Measurements from ENCODE around the gene PIP5KL1.

PIP5KL1 gene

DNA sequence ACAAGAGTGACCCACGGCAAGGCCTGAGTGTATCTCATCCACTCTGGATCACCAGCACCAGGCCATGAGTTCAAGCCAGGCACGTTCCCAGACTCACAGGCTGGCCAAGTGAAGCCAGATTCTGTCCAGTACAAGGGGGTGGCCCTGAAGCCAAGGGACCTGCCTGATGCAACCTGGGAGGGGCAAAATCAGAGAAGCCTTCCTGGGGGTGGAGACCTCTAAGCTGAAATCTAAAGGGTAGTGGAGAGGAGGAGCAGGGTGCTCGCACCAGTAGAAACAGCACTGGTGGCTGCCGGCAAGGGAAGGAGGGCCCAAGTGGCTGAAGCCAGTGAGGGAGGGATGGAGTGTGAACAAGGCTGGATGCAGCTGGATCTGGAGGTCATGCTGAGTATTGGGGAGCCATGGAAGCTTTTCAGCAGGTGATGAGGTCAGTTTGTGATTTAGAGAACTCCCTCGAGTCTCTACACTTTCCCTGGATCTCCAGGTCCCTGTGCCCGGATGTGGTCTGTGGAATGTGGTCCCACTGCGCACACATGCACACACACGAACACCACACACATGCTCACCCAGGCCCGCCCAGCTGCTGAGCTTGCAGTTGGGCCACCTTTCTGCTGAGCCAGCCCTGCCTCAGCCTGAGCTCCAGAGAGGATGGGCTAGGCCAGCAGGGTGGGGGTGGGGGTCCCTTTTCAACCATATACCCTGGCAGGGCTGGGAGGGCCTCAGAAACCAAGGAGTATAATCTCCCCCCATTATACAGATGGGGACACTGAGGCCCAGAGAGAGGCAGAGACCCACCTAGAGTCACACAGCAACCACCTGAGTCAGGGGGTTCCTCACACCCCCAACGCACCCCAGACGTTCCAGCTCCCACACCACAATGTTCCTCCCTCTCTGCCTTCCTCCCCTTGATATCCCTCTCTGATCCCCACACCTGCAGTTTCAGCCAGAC, 1.6 kb downstream of the PIP5KL1 start:
- DNase-seq, result no peak

- DNase-seq, result no peak
Observed at GRCh38 chr9:127927988-127928675, 2.4 kb downstream of the PIP5KL1 start.

DNA sequence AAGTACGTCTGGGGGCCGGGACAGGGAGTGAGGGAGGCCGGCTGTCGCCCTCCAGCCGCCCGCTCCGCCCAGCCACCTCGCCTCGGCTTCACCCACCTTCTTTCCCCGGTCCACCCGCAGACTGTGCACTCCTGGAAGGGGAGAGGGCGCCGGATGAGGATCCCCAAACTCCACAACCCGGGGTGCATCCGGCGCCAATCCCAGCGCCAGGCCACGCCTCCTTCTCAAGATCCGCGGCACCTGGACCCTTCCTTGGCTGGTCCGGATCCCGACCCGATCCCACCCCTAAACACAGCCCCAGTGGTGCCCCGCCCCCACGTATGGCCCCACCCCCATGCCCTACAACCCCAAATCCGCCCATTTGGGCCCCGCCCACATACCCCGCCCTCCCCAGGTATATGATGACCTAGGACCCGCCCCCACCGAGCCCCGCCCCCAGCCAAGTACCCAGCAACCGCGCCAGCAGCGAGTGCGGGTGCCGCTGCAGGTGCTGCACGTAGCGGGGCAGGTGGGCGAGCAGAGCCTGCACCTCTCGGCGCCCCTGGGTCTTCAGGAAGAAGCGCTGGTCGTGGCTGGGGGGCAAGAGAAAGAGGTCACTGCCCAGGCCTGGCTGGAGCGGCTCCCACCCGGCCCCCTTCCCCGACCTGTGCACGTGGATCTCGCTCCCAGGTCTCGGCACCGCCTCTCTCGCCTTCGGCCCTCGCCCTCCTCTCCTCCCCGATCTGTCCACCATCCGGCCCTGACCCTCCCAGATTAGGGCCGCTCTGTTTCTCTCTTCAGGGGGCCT, 3.2 kb downstream of the PIP5KL1 start:
- peak; percentile 55 for DNase-seq

DNA sequence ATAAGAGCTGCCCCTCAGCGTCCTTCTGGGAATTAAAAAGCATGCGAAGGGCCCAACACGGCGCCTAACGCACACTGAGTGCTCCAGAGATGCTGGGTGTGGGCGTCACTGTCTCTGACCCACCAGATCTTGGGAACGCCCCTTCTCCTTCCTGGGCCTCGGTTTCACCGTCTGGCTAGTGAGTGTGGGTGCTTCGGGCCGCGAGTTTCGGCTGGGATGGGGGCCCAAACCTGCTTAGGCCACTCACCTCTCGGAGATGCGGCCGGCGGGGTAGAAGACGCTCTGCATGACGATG, 3.7 kb downstream of the PIP5KL1 start:
- DNase-seq, result no peak

- no peak for DNase-seq
Observed at GRCh38 chr9:127925959-127926905, 4.3 kb downstream of the PIP5KL1 start.

DNA sequence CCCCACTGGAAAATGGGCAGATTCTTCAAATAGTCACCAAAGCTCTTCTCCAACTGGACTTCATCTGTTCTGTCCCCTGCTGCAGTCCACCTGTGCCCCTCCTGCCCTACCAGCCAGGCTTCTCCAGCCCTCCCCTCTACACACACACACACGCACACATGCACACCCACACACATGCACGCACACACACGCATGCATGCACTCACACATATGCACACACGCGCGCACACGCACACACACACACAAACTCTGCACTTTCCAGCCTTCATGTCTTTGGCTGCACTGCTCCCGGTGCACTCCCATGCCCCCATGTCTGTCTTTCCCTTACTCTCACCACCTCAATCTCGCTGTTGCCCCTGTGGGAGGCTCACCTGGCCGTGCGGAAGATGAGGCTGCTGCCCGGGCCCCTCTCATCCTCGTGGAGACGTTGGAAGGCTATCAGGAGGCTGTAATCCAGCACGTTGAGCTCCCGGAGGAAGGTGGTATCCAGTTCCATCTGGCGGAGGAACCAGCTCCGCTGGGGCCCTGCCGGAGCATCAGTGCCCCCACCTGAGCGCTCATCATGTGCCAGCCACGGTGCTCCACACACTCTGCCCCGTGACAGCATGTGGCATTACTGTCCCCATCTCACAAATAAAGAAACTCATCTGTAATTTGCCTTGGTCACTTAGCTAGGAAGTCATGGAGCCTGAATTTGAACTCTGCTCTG, 5.7 kb downstream of the PIP5KL1 start:
- no peak for DNase-seq

DNA sequence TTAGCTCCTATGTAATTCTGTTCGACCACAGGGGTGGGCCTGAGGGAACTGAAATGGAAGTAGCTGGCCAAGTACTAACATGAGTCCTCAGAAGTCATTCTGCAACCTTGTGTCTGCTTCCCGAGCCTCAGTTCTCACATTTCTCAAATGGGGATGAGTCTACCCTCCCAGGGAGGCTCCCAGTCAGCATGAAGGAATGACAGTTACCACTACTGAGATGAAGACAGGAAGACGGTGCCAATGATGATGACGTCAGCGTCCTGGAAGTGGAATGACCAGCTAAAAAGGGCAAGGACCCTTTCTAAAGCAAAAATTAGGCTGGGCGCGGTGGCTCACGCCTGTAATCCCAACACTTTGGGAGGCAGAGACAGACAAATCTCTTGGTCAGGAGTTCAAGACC, 6.8 kb downstream of the PIP5KL1 start:
- DNase-seq, result no peak

DNA sequence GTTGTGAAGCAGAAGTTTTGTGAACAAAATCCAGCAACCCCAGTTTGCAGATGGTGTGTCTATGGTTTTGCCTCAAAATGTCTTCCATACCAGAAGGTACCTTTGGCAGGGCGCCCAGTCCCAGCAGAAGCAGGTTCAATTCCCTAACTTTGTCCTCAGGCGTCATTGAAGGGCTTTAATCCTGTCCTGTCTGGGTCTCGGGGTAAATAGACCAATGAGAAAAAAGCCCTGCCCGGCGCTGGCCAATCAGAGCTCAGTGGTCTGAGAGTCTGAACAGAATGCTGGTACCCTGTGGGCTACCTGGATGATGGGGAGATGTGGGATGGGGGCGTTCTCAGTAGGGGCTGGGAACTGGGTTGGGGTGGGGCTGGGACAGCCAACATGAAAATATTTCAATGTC, 7.5 kb downstream of the PIP5KL1 start:
- DNase-seq, result no peak

DNA sequence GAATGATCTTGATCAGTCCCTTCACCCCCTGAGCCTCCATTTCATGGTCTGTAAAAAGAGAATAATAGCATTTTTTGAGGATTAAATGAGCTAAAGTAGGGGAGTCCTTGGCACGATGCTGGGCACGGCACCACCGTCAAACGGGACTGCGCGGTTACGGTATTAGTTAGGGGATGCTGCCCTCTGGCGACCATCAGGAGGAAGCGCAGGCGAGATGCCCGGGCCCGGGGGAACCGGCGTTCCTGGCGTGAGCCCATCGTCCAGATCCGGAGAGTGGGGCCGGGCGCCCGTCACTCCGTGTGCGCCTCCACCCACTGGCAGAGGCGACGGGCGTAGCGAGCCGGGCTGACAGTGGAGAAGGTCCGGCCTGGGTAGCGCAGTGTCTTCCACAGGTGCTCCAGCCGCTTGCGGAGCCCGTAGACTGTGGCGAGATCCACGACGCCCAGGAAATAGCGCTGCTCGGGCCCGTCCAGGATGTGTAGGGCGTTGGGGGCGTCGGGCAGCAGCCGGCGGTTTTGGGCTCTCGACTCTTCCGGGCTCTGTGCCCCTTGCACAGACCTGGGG, 8.9 kb downstream of the PIP5KL1 start:
- DNase-seq, result peak; percentile 67

GRCh38 chr9:127920794-127921193, 9.8 kb downstream of the PIP5KL1 start:
- no peak for DNase-seq

- no peak for DNase-seq
Observed at GRCh38 chr9:127919253-127919815, 11.2 kb downstream of the PIP5KL1 start.

DNA sequence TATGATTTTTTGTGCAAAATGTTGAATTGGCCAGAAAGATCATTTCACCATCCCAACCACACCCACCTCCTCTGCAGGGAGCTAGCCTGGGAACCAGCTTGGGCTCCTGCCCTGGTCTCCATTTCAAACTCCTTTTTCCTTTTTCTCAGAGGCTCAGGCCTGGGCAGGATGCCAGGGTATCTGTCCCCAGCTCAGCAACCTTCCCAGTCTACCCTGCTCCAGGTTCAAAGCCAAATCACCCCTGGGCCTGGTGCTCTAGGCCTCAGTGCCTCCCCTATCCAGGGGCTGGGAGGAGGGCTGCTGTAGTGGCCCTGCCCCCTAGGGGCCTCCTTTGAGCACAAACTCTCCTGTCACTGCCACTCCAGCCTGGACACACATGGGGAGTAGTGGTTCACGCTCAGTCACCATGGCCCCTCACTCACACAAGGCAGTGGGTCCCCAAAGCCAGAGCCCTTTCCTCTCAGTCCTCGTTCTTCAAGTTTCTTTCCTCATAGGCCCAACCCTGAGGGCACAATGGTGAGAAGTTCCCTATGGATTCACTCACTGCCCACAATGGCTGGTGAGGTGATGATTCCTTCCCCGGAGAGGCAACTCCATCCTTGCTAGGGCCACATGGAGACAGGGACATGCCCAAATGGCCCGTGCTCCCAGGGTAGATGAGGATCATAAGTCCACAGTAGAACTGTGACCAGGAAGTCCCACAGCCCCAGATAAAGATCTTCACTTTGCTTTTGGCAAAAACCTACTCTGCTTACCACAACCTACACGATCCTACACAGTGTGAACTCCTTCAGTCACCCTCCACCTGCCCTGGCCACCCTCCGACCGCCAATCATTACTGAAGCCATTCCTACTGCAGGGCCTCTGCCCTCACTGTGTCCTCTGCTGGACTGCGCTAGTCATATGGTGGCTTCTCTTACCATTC, 12.1 kb downstream of the PIP5KL1 start:
- no peak for DNase-seq

DNA sequence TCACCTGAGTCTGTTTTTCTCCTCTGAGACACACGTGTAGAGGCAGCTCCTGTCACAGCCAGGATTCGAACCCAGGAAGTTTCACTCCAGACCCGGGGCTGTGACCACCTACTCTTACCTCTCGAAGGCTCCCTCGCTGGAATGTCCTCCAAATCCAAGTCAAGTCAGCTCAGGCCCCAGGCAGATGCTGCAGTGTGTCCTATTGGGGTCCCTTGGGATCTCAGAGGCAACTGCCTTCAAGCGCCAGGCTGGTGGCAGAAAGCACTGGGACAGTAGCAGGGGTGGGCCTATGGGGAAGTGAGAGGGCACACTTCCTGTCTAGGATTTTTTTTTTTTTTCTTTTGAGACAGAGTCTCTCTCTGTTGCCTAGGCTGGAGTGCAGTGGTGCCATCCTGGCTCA, 13.0 kb downstream of the PIP5KL1 start:
- DNase-seq, result no peak

- peak; percentile 88 for DNase-seq
Observed at GRCh38 chr9:127916720-127917581, 13.6 kb downstream of the PIP5KL1 start, which contains the start of gene ST6GALNAC4. ST6GALNAC4 (minus strand) TSS chr9:127917041; CDS start chr9:127916419, 622 bp downstream.

DNA sequence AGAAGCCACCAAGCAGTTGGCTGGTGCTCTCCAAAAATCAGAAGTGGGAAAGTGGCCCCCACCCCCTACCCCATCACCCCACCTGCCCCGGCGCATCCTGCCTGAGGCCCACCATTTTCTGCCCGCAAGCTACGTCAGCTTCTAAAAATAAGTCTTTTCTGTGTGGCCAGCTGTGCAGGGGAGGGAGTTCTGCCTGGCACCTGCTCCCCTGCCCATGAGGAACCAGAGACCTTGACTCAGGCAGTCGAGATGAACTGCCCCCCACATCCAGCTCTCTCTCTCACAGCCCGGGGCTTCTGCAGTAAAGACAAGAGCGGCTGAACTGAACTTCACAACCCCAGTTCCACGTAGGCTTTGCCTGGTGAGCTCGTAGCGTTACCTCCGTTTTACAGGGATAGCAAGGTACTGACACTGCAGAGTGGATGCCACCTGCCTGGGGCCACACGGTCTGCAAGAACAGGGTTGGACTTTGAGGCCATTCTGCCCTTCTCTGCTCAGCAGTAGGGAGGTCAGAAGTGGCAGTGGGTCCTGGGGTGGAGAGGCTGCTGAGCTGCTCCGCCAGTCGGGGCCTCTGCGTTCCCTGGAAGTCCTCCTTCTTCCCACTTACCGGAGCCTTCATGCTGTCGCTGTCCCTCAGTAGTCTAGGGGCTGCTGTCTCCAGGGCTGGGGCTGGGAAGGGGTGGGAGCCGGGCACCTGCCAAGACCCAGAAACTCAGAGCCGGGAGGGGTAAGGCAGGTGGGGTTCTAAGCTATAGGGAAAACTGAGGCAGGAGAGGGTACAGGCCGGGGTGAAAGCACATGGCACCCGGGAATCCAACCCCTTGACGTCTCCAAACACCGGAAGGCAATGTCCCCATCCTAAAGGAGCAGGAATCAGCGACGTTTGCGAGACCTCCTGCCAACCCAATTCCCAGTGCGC, 14.5 kb downstream of the PIP5KL1 start:
- peak; percentile 35 for DNase-seq

- no peak for DNase-seq
Observed at GRCh38 chr9:127915325-127915752, 15.2 kb downstream of the PIP5KL1 start.

GRCh38 chr9:127913682-127914081, 16.9 kb downstream of the PIP5KL1 start:
- no peak for DNase-seq

Data from central memory CD4-positive, alpha-beta T cell (primary cell).